Measurements from ENCODE around the gene TRIM8. TPM values are rescaled to one million over a fixed set of nuclear protein-coding genes. Genes with fewer than 3 reads are reported as not detected.

TRIM8 gene
- total RNA-seq, 1 experiment from 2014 or later: 73.0 TPM

GRCh38 chr10:102602272-102603045 is 41.8 kb upstream of the TRIM8 start:
- H3K4me3 ChIP-seq: no peak overlapping the region
- intact Hi-C loops (cut with micrococcal nuclease; ENCODE audit: unreplicated experiment): no loop called here
- ChIA-PET POLR2A (ENCODE audit: unreplicated experiment) (interaction anchor here (0.7 kb wide), 2 partner anchors 118 to 224 kb away, joined by 5 to 6 read pairs; no protein-coding TSS in a partner anchor), CTCF (no interaction called here)
- no peak overlapping the region for H3K4me2 ChIP-seq
- H3K9me3 ChIP-seq (ENCODE audit: insufficient read depth, low read depth): no peaks in the 10 kb centered on the region
- H3K27me3 ChIP-seq (ENCODE audit: insufficient read depth, low read depth): no peaks in the 10 kb centered on the region
- no peak overlapping the region for H3K27ac ChIP-seq
- peaks cover 28% of the 10 kb centered on the region for H3F3A ChIP-seq (ENCODE audit: insufficient read depth, low read depth)
- no peak for DNase-seq
- no peaks in the 10 kb centered on the region for H3K9me2 ChIP-seq (ENCODE audit: insufficient read depth)
- H3K4me1 ChIP-seq (replicated peaks; ENCODE audit: insufficient read depth): peaks cover 35% of the 10 kb centered on the region
- no peaks in the 10 kb centered on the region for H3K36me3 ChIP-seq (ENCODE audit: low read depth)
- no peaks in the 10 kb centered on the region for H4K20me1 ChIP-seq (ENCODE audit: insufficient read depth)
- no peaks in the 10 kb centered on the region for H3K79me2 ChIP-seq (ENCODE audit: low read depth)
- TF ChIP-seq CTCF (conservative IDR thresholded peaks at IDR 0.05) (no peak), EZH2 (IDR thresholded peaks at IDR 0.05; ENCODE audit: low read depth) (no peak)
- BruUV-seq (replicated peaks): no TSS peak
- H2AFZ ChIP-seq: no peak overlapping the region

GRCh38 chr10:102603946-102604345 is 40.3 kb upstream of the TRIM8 start:
- peak overlapping the region; percentile 63 for H3K4me2 ChIP-seq
- H2AFZ ChIP-seq: no peak overlapping the region
- no peaks in the 10 kb centered on the region for H3K36me3 ChIP-seq (ENCODE audit: low read depth)

GRCh38 chr10:102604439-102604841 is 39.8 kb upstream of the TRIM8 start:
- peak overlapping the region; percentile 63 for H3K4me2 ChIP-seq
- no peaks in the 10 kb centered on the region for H3K9me2 ChIP-seq (ENCODE audit: insufficient read depth)
- H3K27me3 ChIP-seq (ENCODE audit: insufficient read depth, low read depth): no peaks in the 10 kb centered on the region
- no TSS peak for BruUV-seq (replicated peaks)
- intact Hi-C loops (cut with micrococcal nuclease; ENCODE audit: unreplicated experiment): loop anchor here (2.0 kb wide), 2 partner anchors 24 to 38 kb away; no protein-coding TSS in a partner anchor
- ChIA-PET POLR2A (ENCODE audit: unreplicated experiment) (interaction anchor here (0.5 to 0.6 kb wide), 3 partner anchors 28 to 484 kb away, joined by 3 to 4 read pairs (median 3); no protein-coding TSS in a partner anchor), CTCF (interaction anchor here (1.9 kb wide), 1 partner anchor 65 kb away, joined by 8 read pairs; no protein-coding TSS in a partner anchor)
- no peaks in the 10 kb centered on the region for H4K20me1 ChIP-seq (ENCODE audit: insufficient read depth)
- no peaks in the 10 kb centered on the region for H3K36me3 ChIP-seq (ENCODE audit: low read depth)
- no peak overlapping the region; the same call in 1 of the 2 replicates for H3K4me3 ChIP-seq
- H3K27ac ChIP-seq: peak overlapping the region; percentile 90
- DNase-seq: peak; percentile 68 to 81
- H2AFZ ChIP-seq: no peak overlapping the region
- TF ChIP-seq CTCF (conservative IDR thresholded peaks at IDR 0.05) (no peak), EZH2 (IDR thresholded peaks at IDR 0.05; ENCODE audit: low read depth) (no peak)
- peaks cover 28% of the 10 kb centered on the region for H3F3A ChIP-seq (ENCODE audit: insufficient read depth, low read depth)
- no peaks in the 10 kb centered on the region for H3K9me3 ChIP-seq (ENCODE audit: insufficient read depth, low read depth)
- no peaks in the 10 kb centered on the region for H3K79me2 ChIP-seq (ENCODE audit: low read depth)
- H3K4me1 ChIP-seq (replicated peaks; ENCODE audit: insufficient read depth): peaks cover 35% of the 10 kb centered on the region

More at GRCh38 chr10:102603946-102604345, 40.3 kb upstream of the TRIM8 start:
- Histone ChIP-seq H3F3A (ENCODE audit: insufficient read depth, low read depth) (peaks cover 28% of the 10 kb centered on the region), H3K79me2 (ENCODE audit: low read depth) (no peaks in the 10 kb centered on the region), H3K4me1 (replicated peaks; ENCODE audit: insufficient read depth) (peaks cover 35% of the 10 kb centered on the region), H3K4me3 (no peak overlapping the region), H3K27me3 (ENCODE audit: insufficient read depth, low read depth) (no peaks in the 10 kb centered on the region), H4K20me1 (ENCODE audit: insufficient read depth) (no peaks in the 10 kb centered on the region), H3K9me3 (ENCODE audit: insufficient read depth, low read depth) (no peaks in the 10 kb centered on the region), H3K27ac (peak overlapping the region; percentile 90), H3K9me2 (ENCODE audit: insufficient read depth) (no peaks in the 10 kb centered on the region)
- ChIA-PET CTCF (no interaction called here), POLR2A (ENCODE audit: unreplicated experiment) (interaction anchor here (0.5 kb wide), 1 partner anchor 27 kb away, joined by 4 read pairs; no protein-coding TSS in a partner anchor)
- no peak for TF ChIP-seq CTCF (conservative IDR thresholded peaks at IDR 0.05)
- no peak for TF ChIP-seq EZH2 (IDR thresholded peaks at IDR 0.05; ENCODE audit: low read depth)
- no TSS peak for BruUV-seq (replicated peaks)
- intact Hi-C loops (cut with micrococcal nuclease; ENCODE audit: unreplicated experiment): loop anchor here (2.0 kb wide), 2 partner anchors 25 to 39 kb away; no protein-coding TSS in a partner anchor
- no peak for DNase-seq
